Keratinocyte (primary cell): Measurements from ENCODE around the gene ORM1. TPM values are rescaled to one million over a fixed set of nuclear protein-coding genes. Genes with fewer than 3 reads are reported as not detected.
A peak's percentile ranks its signal among the peaks of the same experiment; 100 is the strongest.

ENCODE experiments used
- DNase-seq: peaks from one replicate; pipeline ENCODE4 v3.0.0-alpha.2; 2011; ENCODE audit warnings: low read depth, missing footprints, low spot score
- FAIRE-seq: peaks from 2 replicates; lab custom pipeline; 2011; peaks lifted over from hg19 to GRCh38; lab: Jason Lieb, UNC
- H2AFZ ChIP-seq: 2 replicates; pipeline ENCODE4 v1.6.0; 2012; ENCODE audit warnings: low read length, control low read depth, inconsistent platforms; ENCODE audit not compliant: control insufficient read depth
- H3K27ac ChIP-seq: 2 replicates; pipeline ENCODE4 v1.5.1; 2011; ENCODE audit warnings: low read length; ENCODE audit not compliant: control insufficient read depth, insufficient read depth
- H3K27me3 ChIP-seq: 3 replicates; pipeline ENCODE4 v1.6.0; 2011; ENCODE audit warnings: low read length; ENCODE audit not compliant: control insufficient read depth, insufficient read depth; ENCODE audit errors: extremely low read depth
- H3K36me3 ChIP-seq, 2 experiments: 2 replicates in 1 of 2; 3 replicates in 1 of 2; pipeline ENCODE4 v1.5.1; 2011; ENCODE audit warnings: low read length in 2 of 2, mild to moderate bottlenecking in 1 of 2; ENCODE audit not compliant: control insufficient read depth in 2 of 2, insufficient read depth in 2 of 2; ENCODE audit errors: extremely low read depth in 1 of 2
- H3K4me1 ChIP-seq: 3 replicates; pipeline ENCODE4 v1.5.1; 2011; ENCODE audit warnings: low read length; ENCODE audit not compliant: control insufficient read depth, insufficient read depth; ENCODE audit errors: extremely low read depth
- H3K4me2 ChIP-seq: 3 replicates; pipeline ENCODE4 v1.6.0; 2011; ENCODE audit warnings: low read depth, low read length; ENCODE audit not compliant: control insufficient read depth, insufficient read depth; ENCODE audit errors: extremely low read depth
- H3K4me3 ChIP-seq, 3 experiments: fragments of 200-600 bp in 1 of 3; sonication (generic) in 1 of 3; 2 replicates in 2 of 3; 3 replicates in 1 of 3; pipeline ENCODE4 v1.5.1; 2011 to 2016; ENCODE audit warnings: low read length in 3 of 3, mild to moderate bottlenecking in 3 of 3, control low read depth in 2 of 3, inconsistent platforms in 1 of 3, low read depth in 1 of 3, mixed read lengths in 1 of 3, mixed run types in 1 of 3, moderate library complexity in 1 of 3; ENCODE audit not compliant: control insufficient read depth in 2 of 3, insufficient read depth in 2 of 3; ENCODE audit errors: extremely low read depth in 1 of 3
- H3K79me2 ChIP-seq: 2 replicates; pipeline ENCODE4 v1.6.0; 2012; ENCODE audit warnings: low read length; ENCODE audit not compliant: control insufficient read depth, insufficient read depth
- H3K9ac ChIP-seq: 3 replicates; pipeline ENCODE4 v1.6.0; 2011; ENCODE audit warnings: low read length; ENCODE audit not compliant: control insufficient read depth, insufficient read depth; ENCODE audit errors: extremely low read depth
- H3K9me1 ChIP-seq: 3 replicates; pipeline ENCODE4 v1.6.0; 2011; ENCODE audit warnings: low read length; ENCODE audit not compliant: control insufficient read depth, insufficient read depth; ENCODE audit errors: extremely low read depth
- H3K9me3 ChIP-seq: 2 replicates; pipeline ENCODE4 v1.5.1; 2012; ENCODE audit warnings: low read depth, low read length; ENCODE audit not compliant: control insufficient read depth
- H4K20me1 ChIP-seq: 3 replicates; pipeline ENCODE4 v1.6.0; 2011; ENCODE audit warnings: low read length; ENCODE audit not compliant: control insufficient read depth, insufficient read depth; ENCODE audit errors: extremely low read depth
- EZH2 ChIP-seq: IDR thresholded peaks from one replicate; pipeline ENCODE4 v1.6.1; 2012; ENCODE audit warnings: inconsistent platforms, mild to moderate bottlenecking, low read length, moderate library complexity
- dilution Hi-C: fragments of 300-500 bp; cut with MboI; formaldehyde crosslinking; loops from one replicate; pipeline ENCODE4 v1.7.0; 2020; ENCODE audit warnings: low sequenced_read_pairs; ENCODE audit not compliant: extremely low pct_ligation_motif_present
- polyA plus RNA-seq, 5 experiments: library from polyadenylated mRNA; depleted of rRNA in 3 of 5; stranded (reverse) in 3 of 5; stranded (forward) in 1 of 5; unstranded in 1 of 5; fragments of >200 nt; gene quantifications; 1 replicate in 1 of 5; 2 replicates in 3 of 5; 3 replicates in 1 of 5; pipeline versions ENCODE4 v1.2.1 to v1.2.3, GENCODE V29; 2011 to 2012; ENCODE audit warnings: missing spikeins in 2 of 5, low read depth in 1 of 5, low replicate concordance in 1 of 5
- TF ChIP-seq, protein P1 (sequence below), 3 experiments: IDR thresholded peaks in 1 of 3; conservative IDR thresholded peaks in 1 of 3; optimal IDR thresholded peaks in 1 of 3; 2 replicates in 2 of 3; 3 replicates in 1 of 3; pipeline versions ENCODE3 to v1.5.1; 2011; ENCODE audit warnings: low read length in 3 of 3, mild to moderate bottlenecking in 3 of 3, moderate library complexity in 2 of 3, control low read depth in 1 of 3, inconsistent platforms in 1 of 3; ENCODE audit not compliant: insufficient read depth in 2 of 3; ENCODE audit errors: extremely low read depth in 1 of 3

ORM1 gene
- polyA plus RNA-seq, 1 donor (not counting 4 experiments of a cell fraction or from before 2014, with no cell fraction given): not detected

DNA sequence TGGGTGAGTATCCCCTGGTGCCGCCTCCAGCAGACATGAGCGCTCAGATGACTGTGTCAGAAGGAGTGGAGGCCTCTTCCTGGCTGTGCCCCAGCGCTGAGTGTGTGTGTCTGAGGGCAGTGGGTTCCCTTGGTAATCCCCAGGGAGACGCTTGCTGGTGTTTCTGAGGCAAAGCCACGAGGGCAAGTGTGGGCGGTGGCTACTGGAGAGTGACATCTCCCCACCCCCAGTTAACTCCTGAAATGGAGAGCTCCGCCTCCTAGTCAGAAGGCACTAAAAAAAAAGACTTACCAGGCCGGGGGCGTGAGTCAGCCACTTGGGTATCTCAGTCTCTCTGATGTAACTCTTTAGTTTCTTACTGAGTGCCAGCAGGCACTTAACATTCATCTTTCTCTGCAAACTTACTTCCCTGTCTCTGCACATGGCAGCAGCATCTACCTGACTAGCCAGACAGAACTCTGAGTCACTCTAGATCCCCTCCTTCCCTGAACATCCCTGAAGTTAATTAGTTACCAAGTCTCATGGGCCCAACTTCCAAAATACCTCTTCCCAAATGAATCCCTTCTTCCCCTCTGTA lies 26.1 kb downstream of the ORM1 start:
- Histone ChIP-seq H3K4me2 (peak overlapping the region; percentile 29), H3K9me1 (no peaks in the 10 kb centered on the region), H3K4me3 (peak overlapping the region in 1 of 3 experiments; percentile 13), H3K27me3 (no peaks in the 10 kb centered on the region), H3K4me1 (peaks cover 15% of the 10 kb centered on the region), H4K20me1 (no peaks in the 10 kb centered on the region), H3K36me3 (peaks cover 5 to 10% of the 10 kb centered on the region in 2 experiments), H3K9me3 (no peaks in the 10 kb centered on the region), H3K27ac (peak overlapping the region; percentile 51), H2AFZ (no peak overlapping the region), H3K79me2 (no peaks in the 10 kb centered on the region), H3K9ac (peak overlapping the region; percentile 49)
- dilution Hi-C loops: no loop called here
- TF ChIP-seq EZH2: no peak
- TF ChIP-seq, protein P1, sequence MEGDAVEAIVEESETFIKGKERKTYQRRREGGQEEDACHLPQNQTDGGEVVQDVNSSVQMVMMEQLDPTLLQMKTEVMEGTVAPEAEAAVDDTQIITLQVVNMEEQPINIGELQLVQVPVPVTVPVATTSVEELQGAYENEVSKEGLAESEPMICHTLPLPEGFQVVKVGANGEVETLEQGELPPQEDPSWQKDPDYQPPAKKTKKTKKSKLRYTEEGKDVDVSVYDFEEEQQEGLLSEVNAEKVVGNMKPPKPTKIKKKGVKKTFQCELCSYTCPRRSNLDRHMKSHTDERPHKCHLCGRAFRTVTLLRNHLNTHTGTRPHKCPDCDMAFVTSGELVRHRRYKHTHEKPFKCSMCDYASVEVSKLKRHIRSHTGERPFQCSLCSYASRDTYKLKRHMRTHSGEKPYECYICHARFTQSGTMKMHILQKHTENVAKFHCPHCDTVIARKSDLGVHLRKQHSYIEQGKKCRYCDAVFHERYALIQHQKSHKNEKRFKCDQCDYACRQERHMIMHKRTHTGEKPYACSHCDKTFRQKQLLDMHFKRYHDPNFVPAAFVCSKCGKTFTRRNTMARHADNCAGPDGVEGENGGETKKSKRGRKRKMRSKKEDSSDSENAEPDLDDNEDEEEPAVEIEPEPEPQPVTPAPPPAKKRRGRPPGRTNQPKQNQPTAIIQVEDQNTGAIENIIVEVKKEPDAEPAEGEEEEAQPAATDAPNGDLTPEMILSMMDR (optimal IDR thresholded peaks at IDR 0.05 in 1 of 3, IDR thresholded peaks at IDR 0.05 in 1 of 3, conservative IDR thresholded peaks at IDR 0.05 in 1 of 3; ENCODE audit: extremely low read depth in 1 of 3, insufficient read depth in 2 of 3, low read length in 3 of 3): no peak
- FAIRE-seq (peak; percentile 79), DNase-seq (peak; percentile 81)

GRCh38 chr9:114349713-114350480 lies 27.0 kb downstream of the ORM1 start:
- no peaks in the 10 kb centered on the region for H3K9me1 ChIP-seq
- dilution Hi-C loops: no loop called here
- H3K9me3 ChIP-seq: no peaks in the 10 kb centered on the region
- H3K36me3 ChIP-seq: peaks cover 3 to 10% of the 10 kb centered on the region in 2 experiments
- H4K20me1 ChIP-seq: no peaks in the 10 kb centered on the region
- no peaks in the 10 kb centered on the region for H3K27me3 ChIP-seq
- no peak overlapping the region for H2AFZ ChIP-seq
- H3K4me2 ChIP-seq: no peak overlapping the region
- no peak overlapping the region for H3K9ac ChIP-seq
- peak overlapping the region; percentile 51 for H3K27ac ChIP-seq
- DNase-seq: no peak
- no peak overlapping the region for H3K4me3 ChIP-seq
- TF ChIP-seq, protein P1 (optimal IDR thresholded peaks at IDR 0.05 in 1 of 3, IDR thresholded peaks at IDR 0.05 in 1 of 3, conservative IDR thresholded peaks at IDR 0.05 in 1 of 3; ENCODE audit: extremely low read depth in 1 of 3, insufficient read depth in 2 of 3, low read length in 3 of 3): no peak
- TF ChIP-seq EZH2: no peak
- H3K4me1 ChIP-seq: peaks cover 15% of the 10 kb centered on the region
- no peaks in the 10 kb centered on the region for H3K79me2 ChIP-seq
- peak; percentile 32 for FAIRE-seq
